ENCODE measurements around the gene IGFLR1. TPM values are rescaled to one million over a fixed set of nuclear protein-coding genes. Genes with fewer than 3 reads are reported as not detected.

Gene IGFLR1
- total and polyA plus RNA-seq, 4 donors, result 3.8 to 72.5 (median 26.0) TPM

DNA sequence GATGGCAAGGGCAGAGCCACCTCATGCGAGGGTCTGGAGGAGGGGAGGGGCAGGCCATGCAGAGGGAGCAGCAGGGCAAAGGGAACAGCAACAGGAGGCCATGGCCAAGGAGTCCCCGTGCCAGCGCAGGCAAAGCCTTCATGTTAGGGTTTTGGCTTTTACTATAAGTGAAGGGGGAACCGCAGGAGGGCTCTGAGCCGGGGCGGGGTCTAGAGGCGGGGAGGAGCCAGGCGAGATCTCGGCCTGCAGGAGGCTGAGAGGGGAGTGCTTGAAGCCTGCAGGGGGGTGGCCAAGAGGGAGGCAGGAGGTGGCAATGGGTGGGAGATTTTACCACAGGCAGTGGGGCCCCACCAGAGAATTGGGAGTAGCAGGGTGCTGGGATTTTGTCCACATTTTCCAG is 39.4 kb upstream of the IGFLR1 start:
- peaks cover 0 to 45% (median 28%) of the 10 kb centered on the region in 4 donors for H3K36me3 ChIP-seq (ENCODE audit: control insufficient read depth in 4 of 4, insufficient read depth in 4 of 4, low read length in 4 of 4)

DNA sequence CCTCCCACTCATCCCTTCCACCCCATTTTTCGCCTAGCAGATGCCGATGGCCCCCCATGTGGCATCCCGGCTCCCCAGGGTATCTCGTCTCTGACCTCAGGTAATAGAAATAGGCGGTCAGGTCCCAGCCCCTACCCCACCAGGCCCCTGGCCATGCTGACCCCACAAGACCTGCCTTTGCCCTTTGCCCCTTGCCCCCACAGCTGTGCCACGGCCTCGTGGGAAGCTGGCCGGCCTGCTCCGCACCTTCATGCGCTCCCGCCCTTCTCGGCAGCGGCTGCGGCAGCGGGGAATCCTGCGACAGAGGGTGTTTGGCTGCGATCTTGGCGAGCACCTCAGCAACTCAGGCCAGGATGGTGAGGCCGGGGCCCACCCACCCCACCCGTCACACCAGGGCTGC is 38.5 kb upstream of the IGFLR1 start:
- ATAC-seq (ENCODE audit: insufficient read depth, low FRiP score) (no peak), DNase-seq (no peak)
- H3K36me3 ChIP-seq (ENCODE audit: control insufficient read depth in 4 of 4, insufficient read depth in 4 of 4, low read length in 4 of 4), result peaks cover 0 to 44% (median 28%) of the 10 kb centered on the region in 4 donors
- H3K9ac ChIP-seq (ENCODE audit: insufficient read depth in 1 of 2, low read length in 2 of 2), result no peak overlapping the region
- WGBS, 2 donors, result 95 to 99% methylated on average over 20 of the region's 20 CpGs
- H3K27ac ChIP-seq (ENCODE audit: low read depth in 1 of 2, low read length in 1 of 2), result no peak overlapping the region
- no peaks in the 10 kb centered on the region for H3K9me3 ChIP-seq (ENCODE audit: control insufficient read depth in 4 of 4, insufficient read depth in 3 of 4, low read length in 3 of 4)
- H3K4me1 ChIP-seq (ENCODE audit: control insufficient read depth in 5 of 5, insufficient read depth in 5 of 5, low read length in 5 of 5), result peaks cover 0 to 14% (median 6%) of the 10 kb centered on the region in 5 donors
- no peaks in the 10 kb centered on the region for H3K27me3 ChIP-seq (ENCODE audit: control insufficient read depth in 3 of 3, insufficient read depth in 3 of 3, low read length in 2 of 3)
- TF ChIP-seq, protein P1, sequence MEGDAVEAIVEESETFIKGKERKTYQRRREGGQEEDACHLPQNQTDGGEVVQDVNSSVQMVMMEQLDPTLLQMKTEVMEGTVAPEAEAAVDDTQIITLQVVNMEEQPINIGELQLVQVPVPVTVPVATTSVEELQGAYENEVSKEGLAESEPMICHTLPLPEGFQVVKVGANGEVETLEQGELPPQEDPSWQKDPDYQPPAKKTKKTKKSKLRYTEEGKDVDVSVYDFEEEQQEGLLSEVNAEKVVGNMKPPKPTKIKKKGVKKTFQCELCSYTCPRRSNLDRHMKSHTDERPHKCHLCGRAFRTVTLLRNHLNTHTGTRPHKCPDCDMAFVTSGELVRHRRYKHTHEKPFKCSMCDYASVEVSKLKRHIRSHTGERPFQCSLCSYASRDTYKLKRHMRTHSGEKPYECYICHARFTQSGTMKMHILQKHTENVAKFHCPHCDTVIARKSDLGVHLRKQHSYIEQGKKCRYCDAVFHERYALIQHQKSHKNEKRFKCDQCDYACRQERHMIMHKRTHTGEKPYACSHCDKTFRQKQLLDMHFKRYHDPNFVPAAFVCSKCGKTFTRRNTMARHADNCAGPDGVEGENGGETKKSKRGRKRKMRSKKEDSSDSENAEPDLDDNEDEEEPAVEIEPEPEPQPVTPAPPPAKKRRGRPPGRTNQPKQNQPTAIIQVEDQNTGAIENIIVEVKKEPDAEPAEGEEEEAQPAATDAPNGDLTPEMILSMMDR (IDR thresholded peaks at IDR 0.05; ENCODE audit: control extremely low read depth, extremely low read depth), result no peak
- H3K4me3 ChIP-seq, result no peak overlapping the region

More for the DNA sequence above, 39.4 kb upstream of the IGFLR1 start:
- DNase-seq, result no peak
- Histone ChIP-seq H3K9ac (ENCODE audit: insufficient read depth in 1 of 2, low read length in 2 of 2) (no peak overlapping the region), H3K27me3 (ENCODE audit: control insufficient read depth in 3 of 3, insufficient read depth in 3 of 3, low read length in 2 of 3) (no peaks in the 10 kb centered on the region), H3K4me1 (ENCODE audit: control insufficient read depth in 5 of 5, insufficient read depth in 5 of 5, low read length in 5 of 5) (peaks cover 0 to 8% (median under 1%) of the 10 kb centered on the region in 5 donors), H3K27ac (ENCODE audit: low read depth in 1 of 2, low read length in 1 of 2) (no peak overlapping the region), H3K9me3 (ENCODE audit: control insufficient read depth in 4 of 4, insufficient read depth in 3 of 4, low read length in 3 of 4) (no peaks in the 10 kb centered on the region), H3K4me3 (no peak overlapping the region)
- no peak for ATAC-seq (ENCODE audit: insufficient read depth, low FRiP score)
- WGBS, 2 donors, result 85 to 92% methylated on average over 9 of the region's 9 CpGs
- TF ChIP-seq, protein P1 (IDR thresholded peaks at IDR 0.05; ENCODE audit: control extremely low read depth, extremely low read depth), result no peak

DNA sequence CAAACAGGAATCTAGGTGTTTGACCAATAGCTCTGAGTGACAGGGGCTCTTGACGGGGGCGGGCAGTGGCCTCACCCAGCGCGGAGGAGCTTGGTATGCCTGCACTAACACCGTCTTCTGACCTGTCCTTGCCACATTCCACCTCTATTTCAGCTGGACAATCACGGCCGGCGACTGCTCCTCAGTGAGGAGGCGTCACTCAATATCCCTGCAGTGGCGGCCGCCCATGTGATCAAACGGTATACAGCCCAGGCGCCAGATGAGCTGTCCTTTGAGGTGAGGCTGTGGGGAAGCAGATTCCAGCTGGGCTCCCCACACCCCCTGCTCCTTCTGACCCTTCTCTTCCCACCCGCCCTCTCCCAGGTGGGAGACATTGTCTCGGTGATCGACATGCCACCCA is 37.8 kb upstream of the IGFLR1 start:
- no peak overlapping the region for H3K27ac ChIP-seq (ENCODE audit: low read depth in 1 of 2, low read length in 1 of 2)
- no peak for ATAC-seq (ENCODE audit: insufficient read depth, low FRiP score)
- WGBS, 2 donors, result 93 to 98% methylated on average over 16 of the region's 16 CpGs
- no peak for DNase-seq
- H3K4me1 ChIP-seq (ENCODE audit: control insufficient read depth in 5 of 5, insufficient read depth in 5 of 5, low read length in 5 of 5), result peaks cover 0 to 15% (median 6%) of the 10 kb centered on the region in 5 donors
- no peaks in the 10 kb centered on the region for H3K9me3 ChIP-seq (ENCODE audit: control insufficient read depth in 4 of 4, insufficient read depth in 3 of 4, low read length in 3 of 4)
- no peaks in the 10 kb centered on the region for H3K27me3 ChIP-seq (ENCODE audit: control insufficient read depth in 3 of 3, insufficient read depth in 3 of 3, low read length in 2 of 3)
- peaks cover 0 to 37% (median 27%) of the 10 kb centered on the region in 4 donors for H3K36me3 ChIP-seq (ENCODE audit: control insufficient read depth in 4 of 4, insufficient read depth in 4 of 4, low read length in 4 of 4)
- TF ChIP-seq, protein P1 (IDR thresholded peaks at IDR 0.05; ENCODE audit: control extremely low read depth, extremely low read depth), result no peak
- no peak overlapping the region for H3K9ac ChIP-seq (ENCODE audit: insufficient read depth in 1 of 2, low read length in 2 of 2)
- no peak overlapping the region for H3K4me3 ChIP-seq

DNA sequence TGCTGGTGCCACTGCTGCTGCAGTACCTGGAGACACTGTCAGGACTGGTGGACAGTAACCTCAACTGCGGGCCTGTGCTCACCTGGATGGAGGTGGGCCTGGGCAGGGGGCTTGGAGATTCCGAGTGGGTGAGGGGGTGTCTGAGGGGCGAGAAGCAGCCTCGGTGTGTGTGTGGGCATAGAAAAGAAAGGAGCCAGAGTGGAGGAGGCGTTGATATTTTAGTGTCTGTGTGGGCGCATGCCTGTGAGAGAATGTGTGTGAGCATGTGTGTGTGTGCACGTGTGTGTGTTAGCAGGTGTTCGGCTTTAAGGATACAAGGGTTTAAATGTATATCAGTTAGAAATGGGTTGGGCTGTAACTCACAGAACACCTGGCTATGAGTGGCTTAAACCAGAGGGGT is 36.8 kb upstream of the IGFLR1 start:
- Histone ChIP-seq H3K27me3 (ENCODE audit: control insufficient read depth in 3 of 3, insufficient read depth in 3 of 3, low read length in 2 of 3) (no peaks in the 10 kb centered on the region), H3K4me3 (no peak overlapping the region), H3K36me3 (ENCODE audit: control insufficient read depth in 4 of 4, insufficient read depth in 4 of 4, low read length in 4 of 4) (peaks cover 0 to 36% (median 24%) of the 10 kb centered on the region in 4 donors), H3K27ac (ENCODE audit: low read depth in 1 of 2, low read length in 1 of 2) (no peak overlapping the region), H3K9ac (ENCODE audit: insufficient read depth in 1 of 2, low read length in 2 of 2) (no peak overlapping the region), H3K4me1 (ENCODE audit: control insufficient read depth in 5 of 5, insufficient read depth in 5 of 5, low read length in 5 of 5) (peaks cover 0 to 20% (median 6%) of the 10 kb centered on the region in 5 donors), H3K9me3 (ENCODE audit: control insufficient read depth in 4 of 4, insufficient read depth in 3 of 4, low read length in 3 of 4) (no peaks in the 10 kb centered on the region)
- no peak for DNase-seq
- WGBS, 2 donors, result 93 to 95% methylated on average over 8 of the region's 8 CpGs
- TF ChIP-seq, protein P1 (IDR thresholded peaks at IDR 0.05; ENCODE audit: control extremely low read depth, extremely low read depth), result no peak
- no peak for ATAC-seq (ENCODE audit: insufficient read depth, low FRiP score)
